ENCODE results near the gene FBLN2. TPM values are rescaled to one million over a fixed set of nuclear protein-coding genes. Genes with fewer than 3 reads are reported as not detected.

Gene FBLN2
- total RNA-seq, 2 donors from 2014 or later = 10.5 to 24.1 TPM

DNA sequence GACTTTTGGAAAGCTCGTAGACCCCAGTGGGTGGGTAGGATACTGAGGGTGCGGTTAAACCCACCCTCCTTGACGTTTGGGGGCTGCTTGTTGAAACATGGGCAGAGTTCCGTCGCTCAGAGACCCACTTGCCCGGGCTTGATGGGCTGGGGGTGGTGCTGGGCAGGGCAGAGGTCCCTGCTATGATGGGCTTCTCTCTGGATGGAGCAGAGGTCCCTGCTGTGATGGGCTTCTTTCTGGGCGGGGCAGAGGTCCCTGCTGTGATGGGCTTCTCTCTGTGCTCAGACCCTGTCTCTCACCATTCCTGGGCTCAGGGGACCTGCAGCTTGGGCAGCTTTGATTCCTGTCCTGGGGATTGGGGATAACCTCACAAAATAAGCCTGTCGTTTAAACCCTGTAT, 45.2 kb downstream of the FBLN2 start:
- Histone ChIP-seq H3K36me3 (no peaks in the 10 kb centered on the region), H3K4me1 (no peaks in the 10 kb centered on the region), H3K4me3 (no peak overlapping the region), H3K27me3 (no peaks in the 10 kb centered on the region), H3K27ac (no peak overlapping the region), H3K9ac (ENCODE audit: low read depth in 2 of 2, low read length in 2 of 2) (no peak overlapping the region), H3K9me3 (no peaks in the 10 kb centered on the region)
- no peak for DNase-seq
- TF ChIP-seq, protein P1, sequence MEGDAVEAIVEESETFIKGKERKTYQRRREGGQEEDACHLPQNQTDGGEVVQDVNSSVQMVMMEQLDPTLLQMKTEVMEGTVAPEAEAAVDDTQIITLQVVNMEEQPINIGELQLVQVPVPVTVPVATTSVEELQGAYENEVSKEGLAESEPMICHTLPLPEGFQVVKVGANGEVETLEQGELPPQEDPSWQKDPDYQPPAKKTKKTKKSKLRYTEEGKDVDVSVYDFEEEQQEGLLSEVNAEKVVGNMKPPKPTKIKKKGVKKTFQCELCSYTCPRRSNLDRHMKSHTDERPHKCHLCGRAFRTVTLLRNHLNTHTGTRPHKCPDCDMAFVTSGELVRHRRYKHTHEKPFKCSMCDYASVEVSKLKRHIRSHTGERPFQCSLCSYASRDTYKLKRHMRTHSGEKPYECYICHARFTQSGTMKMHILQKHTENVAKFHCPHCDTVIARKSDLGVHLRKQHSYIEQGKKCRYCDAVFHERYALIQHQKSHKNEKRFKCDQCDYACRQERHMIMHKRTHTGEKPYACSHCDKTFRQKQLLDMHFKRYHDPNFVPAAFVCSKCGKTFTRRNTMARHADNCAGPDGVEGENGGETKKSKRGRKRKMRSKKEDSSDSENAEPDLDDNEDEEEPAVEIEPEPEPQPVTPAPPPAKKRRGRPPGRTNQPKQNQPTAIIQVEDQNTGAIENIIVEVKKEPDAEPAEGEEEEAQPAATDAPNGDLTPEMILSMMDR (IDR thresholded peaks at IDR 0.05) = no peak
- intact Hi-C loops (cut with DNase I) = no loop called here

DNA sequence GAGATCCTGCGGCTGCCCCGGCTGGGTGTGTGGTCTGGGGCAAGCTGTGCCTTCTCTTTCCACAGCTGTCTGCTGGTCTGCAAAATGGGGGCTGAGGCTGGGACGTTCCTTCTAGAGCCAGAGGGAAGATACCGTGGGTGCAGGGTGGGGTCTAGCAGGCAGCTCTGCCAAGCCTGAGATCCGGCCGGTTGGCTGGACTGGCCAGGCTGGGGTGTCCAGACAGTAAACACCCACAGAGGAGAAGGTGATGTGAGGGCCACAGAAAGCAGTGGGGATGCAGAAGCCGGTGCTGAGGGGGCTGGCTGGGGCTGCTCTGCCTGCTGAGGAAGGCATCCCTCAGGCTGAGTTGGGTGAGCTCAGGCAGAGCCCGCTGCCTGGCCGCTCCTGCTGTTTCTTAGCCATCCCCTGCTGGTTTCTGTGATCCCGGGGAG, 46.1 kb downstream of the FBLN2 start:
- Histone ChIP-seq H3K36me3 (no peaks in the 10 kb centered on the region), H3K27me3 (no peaks in the 10 kb centered on the region), H3K9ac (ENCODE audit: low read depth in 2 of 2, low read length in 2 of 2) (no peak overlapping the region), H3K27ac (no peak overlapping the region), H3K9me3 (no peaks in the 10 kb centered on the region), H3K4me1 (no peaks in the 10 kb centered on the region), H3K4me3 (no peak overlapping the region)
- intact Hi-C loops (cut with DNase I) = no loop called here
- TF ChIP-seq, protein P1 (IDR thresholded peaks at IDR 0.05) = no peak
- no peak for DNase-seq

DNA sequence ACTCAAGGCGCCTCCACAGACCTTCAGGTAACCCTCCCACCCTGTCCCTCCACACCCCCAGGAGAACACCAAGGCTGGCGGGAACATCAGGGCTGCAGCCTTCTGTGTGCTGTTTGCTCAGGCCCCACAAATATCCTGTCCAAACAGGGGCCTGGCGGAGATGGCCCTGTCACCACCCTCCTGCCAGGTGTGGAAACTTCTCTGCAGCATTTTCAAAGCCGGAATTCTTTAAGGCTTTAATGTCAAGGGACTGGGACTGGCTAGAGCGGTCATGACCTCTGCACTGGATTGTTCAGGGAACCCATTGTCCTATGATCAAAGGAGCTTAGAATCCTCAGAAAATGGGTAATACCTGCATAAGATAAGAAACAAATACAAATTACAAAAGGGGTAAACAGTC, 46.6 kb downstream of the FBLN2 start:
- TF ChIP-seq, protein P1 (IDR thresholded peaks at IDR 0.05) = no peak
- Histone ChIP-seq H3K9me3 (no peaks in the 10 kb centered on the region), H3K36me3 (no peaks in the 10 kb centered on the region), H3K27ac (no peak overlapping the region), H3K4me3 (no peak overlapping the region), H3K27me3 (no peaks in the 10 kb centered on the region), H3K4me1 (no peaks in the 10 kb centered on the region), H3K9ac (ENCODE audit: low read depth in 2 of 2, low read length in 2 of 2) (no peak overlapping the region)
- intact Hi-C loops (cut with DNase I) = no loop called here
- DNase-seq = no peak

DNA sequence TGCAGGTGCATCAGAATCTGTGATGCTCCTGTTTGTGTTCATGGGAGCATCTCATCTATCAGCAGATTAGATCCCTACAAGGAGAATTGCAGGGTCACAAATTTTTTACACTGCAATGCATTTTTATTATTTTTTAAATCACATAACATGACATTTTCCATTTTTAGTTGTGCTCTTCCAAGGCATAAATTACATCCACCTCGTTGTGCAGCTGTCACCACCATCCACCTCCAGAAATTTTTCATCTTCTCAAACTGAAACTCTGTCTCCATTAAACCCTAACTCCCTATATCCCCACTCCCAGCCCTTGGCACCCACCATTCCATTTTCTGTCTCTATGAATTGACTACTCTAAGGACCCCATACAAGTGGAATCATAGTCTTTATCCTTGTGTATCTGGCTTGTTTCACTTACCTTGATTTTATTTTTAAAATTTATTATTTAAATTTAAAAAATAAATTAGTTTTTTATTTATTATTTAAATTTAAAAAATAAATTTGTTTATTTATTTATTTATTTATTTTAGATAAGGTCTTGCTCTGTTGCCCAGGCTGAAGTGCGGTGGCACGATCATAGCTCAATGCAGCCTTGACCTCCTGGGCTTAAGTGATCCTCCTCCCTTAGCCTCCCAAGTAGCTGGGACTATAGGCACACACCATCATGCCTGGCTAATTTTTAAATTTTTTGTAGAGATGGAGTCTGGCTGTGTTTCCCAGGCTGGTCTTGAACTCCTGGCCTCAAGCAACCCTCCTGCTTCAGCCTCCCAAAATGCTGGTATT, 47.7 kb downstream of the FBLN2 start:
- Histone ChIP-seq H3K9me3 (no peaks in the 10 kb centered on the region), H3K9ac (ENCODE audit: low read depth in 2 of 2, low read length in 2 of 2) (no peak overlapping the region), H3K4me1 (no peaks in the 10 kb centered on the region), H3K36me3 (no peaks in the 10 kb centered on the region), H3K27me3 (no peaks in the 10 kb centered on the region), H3K27ac (no peak overlapping the region), H3K4me3 (no peak overlapping the region)
- DNase-seq = no peak
- intact Hi-C loops (cut with DNase I) = no loop called here
- TF ChIP-seq, protein P1 (IDR thresholded peaks at IDR 0.05) = no peak

DNA sequence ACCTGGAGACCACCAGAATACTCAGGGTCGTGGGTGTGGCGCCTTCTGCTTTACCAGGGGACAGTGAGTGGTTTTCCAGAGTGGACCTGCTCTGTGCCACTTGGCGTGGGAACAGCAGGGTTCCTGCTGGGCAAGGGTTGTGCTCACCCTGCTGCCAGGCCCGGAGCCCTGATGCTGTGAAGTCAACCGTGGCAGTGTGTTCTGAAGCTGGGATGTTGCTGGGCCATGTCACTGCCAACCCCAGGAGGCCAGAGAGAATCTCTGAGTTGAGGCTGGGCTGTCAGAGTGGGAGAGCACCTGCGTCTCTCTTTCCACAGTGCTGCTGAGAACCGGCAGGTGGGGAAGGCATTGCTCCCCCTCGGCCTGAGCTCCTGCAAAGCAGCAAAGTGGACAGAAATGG, 48.7 kb downstream of the FBLN2 start:
- H3K4me3 ChIP-seq = no peak overlapping the region
- H3K4me1 ChIP-seq = no peaks in the 10 kb centered on the region
- no peak for DNase-seq
- no peaks in the 10 kb centered on the region for H3K9me3 ChIP-seq
- TF ChIP-seq, protein P1 (IDR thresholded peaks at IDR 0.05) = no peak
- H3K9ac ChIP-seq (ENCODE audit: low read depth in 2 of 2, low read length in 2 of 2) = no peak overlapping the region
- H3K36me3 ChIP-seq = no peaks in the 10 kb centered on the region
- H3K27ac ChIP-seq = no peak overlapping the region
- no peaks in the 10 kb centered on the region for H3K27me3 ChIP-seq
- intact Hi-C loops (cut with DNase I) = no loop called here
